Fibroblast of skin of back (primary cell): Measurements from ENCODE around the gene NKPD1.

ENCODE experiments used
- DNase-seq: peaks from one replicate; pipeline ENCODE4 v3.0.0-alpha.2; 2013

NKPD1 gene

DNA sequence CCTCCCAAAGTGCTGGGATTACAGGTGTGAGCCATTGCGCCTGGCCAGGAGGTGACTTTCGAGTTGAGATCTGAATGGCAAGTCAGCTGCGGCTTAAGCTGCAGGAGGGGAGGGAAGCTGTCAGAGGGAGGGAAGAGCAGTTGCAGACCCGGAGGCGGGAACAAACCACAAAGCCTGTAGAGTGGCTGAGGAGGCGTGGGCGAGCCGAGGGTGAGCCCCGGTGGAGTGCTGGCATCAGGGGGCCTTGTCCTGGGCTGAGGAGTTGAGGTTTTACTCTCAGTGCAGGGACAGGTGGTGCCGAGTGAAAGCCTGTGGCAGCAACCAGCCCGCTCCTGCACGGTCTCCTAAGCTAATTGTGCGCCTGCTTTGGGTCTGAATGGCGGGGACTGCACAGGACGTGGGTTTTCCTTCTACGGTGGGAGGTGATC lies 43.6 kb downstream of the NKPD1 start:
- no peak for DNase-seq

- no peak for DNase-seq
Measured at GRCh38 chr19:45115809-45116615, 44.8 kb downstream of the NKPD1 start.

- DNase-seq: no peak
Measured at GRCh38 chr19:45114116-45114515, 46.7 kb downstream of the NKPD1 start.

GRCh38 chr19:45113628-45114027 lies 47.2 kb downstream of the NKPD1 start:
- DNase-seq: no peak

GRCh38 chr19:45112111-45112827 lies 48.5 kb downstream of the NKPD1 start:
- no peak for DNase-seq
